ENCODE data around the gene DZIP1L.

DNA sequence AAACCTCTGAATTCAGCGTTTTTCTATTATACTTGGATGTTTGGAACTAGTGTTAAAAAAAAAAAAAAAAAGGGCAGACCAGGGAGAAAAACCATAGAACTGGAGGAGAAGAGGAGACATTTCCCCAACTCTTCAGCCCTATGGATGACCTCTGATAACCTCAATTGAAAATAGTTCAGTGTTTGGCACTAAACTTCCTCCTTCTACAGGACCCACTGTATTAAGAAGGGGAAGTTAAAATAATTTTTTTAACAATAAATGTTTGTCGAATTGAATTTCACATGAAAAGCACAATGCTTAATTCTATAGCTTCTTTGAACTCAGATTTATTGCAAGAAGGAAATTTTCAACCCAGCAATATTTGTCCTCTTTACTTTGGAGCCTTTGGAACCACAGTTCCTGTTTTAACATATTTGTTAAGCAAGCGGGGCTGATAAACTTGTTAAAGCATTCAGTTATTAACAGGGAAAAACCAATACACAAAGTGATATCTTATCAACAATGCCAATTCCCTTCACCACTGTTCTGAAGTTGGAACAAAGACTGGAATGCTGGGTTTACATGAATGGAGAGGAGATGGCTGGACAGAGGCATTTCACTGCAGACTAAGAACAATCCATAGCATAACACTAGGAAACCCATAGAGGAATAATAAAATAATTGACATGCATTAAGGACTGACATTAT, 19.9 kb upstream of the DZIP1L start:
- TF ChIP-seq CTCF (IDR thresholded peaks at IDR 0.05; ENCODE audit: extremely low read depth in 1 of 2, insufficient read depth in 1 of 2, low read depth in 1 of 2, low read length in 2 of 2), result no peak
- no peak for TF ChIP-seq POLR2AphosphoS5 (IDR thresholded peaks at IDR 0.05; ENCODE audit: insufficient read depth, low read depth, low read length)
- no peak for TF ChIP-seq POLR2A (IDR thresholded peaks at IDR 0.05; ENCODE audit: low read depth, low read length)
- no peak for TF ChIP-seq EZH2 (IDR thresholded peaks at IDR 0.05; ENCODE audit: borderline replicate concordance, low read depth, low read length, severe bottlenecking)
- no peak for TF ChIP-seq JUN (IDR thresholded peaks at IDR 0.05; ENCODE audit: borderline replicate concordance, insufficient read depth, insufficient read length, low read depth)
- no peak for TF ChIP-seq MYC (IDR thresholded peaks at IDR 0.05; ENCODE audit: low read depth, low read length)

Data from endothelial cell of umbilical vein (primary cell).